LNCaP clone FGC (cell line): ENCODE data around the gene FCRL4.

Experiments used
- DNase-seq: peaks from one replicate; pipeline ENCODE4 v3.0.0-alpha.2; 2011; ENCODE audit warnings: low read depth
- H3K4me3 ChIP-seq: 2 replicates; pipeline ENCODE4 v1.5.1; 2011; ENCODE audit warnings: mild to moderate bottlenecking, low read depth, low read length, control low read depth
- CTCF ChIP-seq: IDR thresholded peaks from 2 replicates; pipeline ENCODE4 v1.5.1; 2012; ENCODE audit warnings: mild to moderate bottlenecking; ENCODE audit not compliant: control insufficient read depth, insufficient read depth; ENCODE audit errors: extremely low read depth

FCRL4 gene

DNA sequence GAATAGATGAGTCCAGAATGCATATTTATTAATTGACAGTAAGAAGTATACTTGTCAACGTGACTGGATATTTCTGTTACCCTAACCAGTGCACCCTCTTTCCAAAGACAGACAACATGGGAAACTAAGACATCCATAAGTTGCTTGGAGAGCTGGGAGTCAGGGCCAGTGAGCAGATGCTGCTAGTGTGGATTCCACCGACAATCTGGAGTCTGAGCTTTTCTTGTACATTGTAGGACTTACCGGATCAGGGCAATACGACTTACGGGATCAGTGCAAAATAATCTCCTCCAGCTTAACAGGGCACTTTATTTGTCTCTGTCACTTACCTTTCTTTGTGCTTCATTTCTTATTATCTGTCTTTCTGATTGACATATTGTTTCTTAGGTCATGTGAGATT lies 24.6 kb upstream of the FCRL4 start:
- H3K4me3 ChIP-seq = no peak overlapping the region
- no peak for TF ChIP-seq CTCF
- DNase-seq = no peak

DNA sequence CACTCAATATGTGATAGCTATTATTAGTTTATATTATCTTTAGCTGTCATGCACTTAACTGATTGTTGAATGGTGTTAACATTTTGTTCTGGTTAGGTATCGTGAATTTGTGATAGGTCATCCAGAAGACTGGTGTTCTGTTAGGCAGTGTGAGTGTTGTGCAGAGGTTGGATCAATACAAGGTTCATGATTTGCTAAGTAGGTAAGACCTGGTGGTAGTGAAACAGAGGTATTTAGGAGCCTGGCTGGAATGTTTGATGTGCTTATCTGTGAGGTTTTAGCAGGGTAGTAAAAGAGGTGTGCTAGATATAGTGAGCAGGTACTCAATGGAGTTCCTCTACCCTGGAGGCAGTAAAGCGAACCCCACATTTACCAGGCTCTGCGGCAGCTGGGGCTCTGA lies 20.3 kb upstream of the FCRL4 start:
- TF ChIP-seq CTCF = no peak
- no peak overlapping the region for H3K4me3 ChIP-seq
- DNase-seq = no peak

DNA sequence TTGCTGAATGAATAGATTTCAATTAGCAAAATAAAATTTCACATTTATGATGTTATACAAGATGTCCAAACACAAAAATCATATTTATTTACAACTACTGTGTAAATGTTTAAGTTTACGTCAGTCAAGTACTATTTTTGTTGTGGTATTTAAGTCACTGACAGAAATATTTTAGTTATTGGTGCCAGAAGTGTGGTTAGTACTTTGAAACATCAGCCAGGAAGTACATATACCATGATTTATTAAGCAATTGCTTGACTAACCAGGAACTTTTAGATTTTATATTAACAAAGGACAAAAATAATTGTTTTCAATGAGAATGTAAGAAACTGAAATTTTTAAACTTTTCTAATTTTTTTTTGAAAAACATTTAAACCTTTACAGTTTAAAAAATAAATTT lies 2.4 kb upstream of the FCRL4 start:
- no peak for TF ChIP-seq CTCF
- no peak for DNase-seq
- H3K4me3 ChIP-seq = no peak overlapping the region

GRCh38 chr1:157596384-157596783 lies 1.5 kb downstream of the FCRL4 start:
- no peak for TF ChIP-seq CTCF
- H3K4me3 ChIP-seq = no peak overlapping the region
- DNase-seq = no peak

- no peak for DNase-seq
- no peak overlapping the region for H3K4me3 ChIP-seq
- no peak for TF ChIP-seq CTCF
Measured at GRCh38 chr1:157595356-157595755, 2.5 kb downstream of the FCRL4 start.

GRCh38 chr1:157585984-157586383 lies 11.9 kb downstream of the FCRL4 start:
- no peak for DNase-seq
- TF ChIP-seq CTCF = no peak
- no peak overlapping the region for H3K4me3 ChIP-seq

DNA sequence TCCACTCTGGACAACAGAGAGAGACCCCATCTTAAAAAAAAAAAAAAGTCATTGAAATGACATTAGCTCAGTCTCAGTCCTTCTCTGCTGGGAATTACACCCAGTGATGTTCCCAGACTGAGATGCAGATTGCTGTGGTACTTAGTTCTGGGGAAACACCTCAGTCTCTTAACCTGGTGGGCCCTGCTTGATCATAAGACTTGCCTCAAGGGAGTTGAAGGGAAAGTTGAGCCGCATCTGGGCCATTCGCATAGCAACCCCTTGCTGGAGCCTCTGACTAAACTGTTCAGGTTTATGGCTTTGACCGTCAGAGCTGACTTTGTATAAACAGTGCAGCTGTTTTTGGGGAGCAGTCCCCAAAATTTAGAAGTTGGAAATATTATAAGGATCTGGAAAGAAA lies 13.4 kb downstream of the FCRL4 start:
- TF ChIP-seq CTCF = no peak
- H3K4me3 ChIP-seq = no peak overlapping the region
- DNase-seq = no peak
